Kidney (tissue), 14 donors: ENCODE results near the gene AACS. TPM values are rescaled to one million over a fixed set of nuclear protein-coding genes. Genes with fewer than 3 reads are reported as not detected.
A peak's percentile ranks its signal among the peaks of the same experiment; 100 is the strongest.

ENCODE experiments used
- DNase-seq, 5 donors: peaks; one replicate each; pipeline ENCODE4 v3.0.0-alpha.2; 2013 to 2020
- FAIRE-seq: peaks from 2 replicates; lab custom pipeline; 2012; peaks lifted over from hg19 to GRCh38; lab: Jason Lieb, UNC
- H3K27ac ChIP-seq, 2 donors: one replicate each; pipeline ENCODE4 v1.7.0; 2013; ENCODE audit warnings: low read depth in 2 of 2, low read length in 2 of 2, inconsistent platforms in 1 of 2
- H3K27me3 ChIP-seq: one replicate; pipeline ENCODE4 v1.7.1; 2013; ENCODE audit warnings: low read length, inconsistent platforms; ENCODE audit not compliant: control insufficient read depth, insufficient read depth
- H3K36me3 ChIP-seq, 3 donors: one replicate each; pipeline versions ENCODE4 v1.7.0 to v1.7.1; 2013; ENCODE audit warnings: low read length in 3 of 3, control low read depth in 1 of 3, inconsistent platforms in 1 of 3; ENCODE audit not compliant: insufficient read depth in 3 of 3, control insufficient read depth in 2 of 3
- H3K4me1 ChIP-seq, 3 donors: one replicate each; pipeline versions ENCODE4 v1.7.0 to v1.7.1; 2013; ENCODE audit warnings: low read length in 3 of 3, inconsistent platforms in 1 of 3, low read depth in 1 of 3; ENCODE audit not compliant: control insufficient read depth in 2 of 3, insufficient read depth in 2 of 3
- H3K4me3 ChIP-seq, 3 donors: one replicate each; pipeline versions ENCODE4 v1.7.0 to v1.8.1; 2013; ENCODE audit warnings: low read length in 3 of 3, control low read depth in 1 of 3, inconsistent platforms in 1 of 3
- H3K9ac ChIP-seq, 3 donors: one replicate each; pipeline versions ENCODE4 v1.7.0 to v1.7.1; 2013; ENCODE audit warnings: low read length in 3 of 3, control low read depth in 1 of 3, inconsistent platforms in 1 of 3
- H3K9me3 ChIP-seq, 3 donors: one replicate each; pipeline versions ENCODE4 v1.7.0 to v1.7.1; 2013; ENCODE audit warnings: low read length in 3 of 3, control low read depth in 1 of 3, inconsistent platforms in 1 of 3; ENCODE audit not compliant: control insufficient read depth in 2 of 3, insufficient read depth in 1 of 3
- CTCF ChIP-seq: IDR thresholded peaks from 3 replicates; pipeline ENCODE4 v1.5.1; 2012; ENCODE audit warnings: mild to moderate bottlenecking, moderate library complexity, borderline replicate concordance; ENCODE audit not compliant: insufficient read depth; ENCODE audit errors: extremely low read depth
- intact Hi-C: fragments of 100-400 bp; cut with DNase I; formaldehyde crosslinking; loops from one replicate; pipeline ENCODE4 v1.11.1; 2022
- polyA plus RNA-seq: library from polyadenylated mRNA; stranded (reverse); fragments of 350-450 nt; fragmentation: Illumina TruSeq; extraction: RNeasy Lipid Tissue Mini Kit (QIAGEN cat#74804); gene quantifications from one replicate; pipeline ENCODE4 v1.2.3, GENCODE V29; 2014; ENCODE audit warnings: low read depth, low replicate concordance; ENCODE audit not compliant: insufficient read depth
- total RNA-seq: library from RNA; stranded (reverse); fragmentation: NEBNext Ultra II Directional; extraction: Animal tissue kit (Norgen Biotek cat#: 25700); gene quantifications from one replicate; pipeline ENCODE4 v1.2.1, GENCODE V29; 2021
- donor health status: control.
- donor health status: control.
- donor health status: control.
- donor health status: control.
- donor health status: control.
- donor health status: DM: yes; HTN: yes; CAD: no.
- donor health status: Normal renal cell carcinoma (clear cell type).

Gene AACS
- total and polyA plus RNA-seq, 2 donors from 2014 or later = 20.9 TPM

GRCh38 chr12:125079084-125079483 is 13.8 kb downstream of the AACS start:
- no peaks in the 10 kb centered on the region for H3K4me1 ChIP-seq
- no peaks in the 10 kb centered on the region for H3K27me3 ChIP-seq
- intact Hi-C loops = no loop called here
- no peak for TF ChIP-seq CTCF
- H3K36me3 ChIP-seq = peaks cover 0 to 3% (median 2%) of the 10 kb centered on the region in 3 donors
- no peak overlapping the region for H3K9ac ChIP-seq
- no peak for DNase-seq
- no peaks in the 10 kb centered on the region for H3K9me3 ChIP-seq
- H3K27ac ChIP-seq = no peak overlapping the region
- no peak overlapping the region for H3K4me3 ChIP-seq
- FAIRE-seq = no peak

- FAIRE-seq (no peak), DNase-seq (no peak)
- H3K4me3 ChIP-seq = no peak overlapping the region
- H3K27me3 ChIP-seq = no peaks in the 10 kb centered on the region
- H3K9ac ChIP-seq = no peak overlapping the region
- no peaks in the 10 kb centered on the region for H3K4me1 ChIP-seq
- no peak for TF ChIP-seq CTCF
- peaks cover 0 to 3% (median 2%) of the 10 kb centered on the region in 3 donors for H3K36me3 ChIP-seq
- H3K27ac ChIP-seq = no peak overlapping the region
- H3K9me3 ChIP-seq = no peaks in the 10 kb centered on the region
- intact Hi-C loops = no loop called here
These were observed 14.7 kb downstream of the AACS start for GRCh38 chr12:125079648-125080645.

- FAIRE-seq = no peak
- H3K27ac ChIP-seq = no peak overlapping the region
- DNase-seq = peak; percentile 15 to 79 (median 71)
- intact Hi-C loops = no loop called here
- H3K27me3 ChIP-seq = no peaks in the 10 kb centered on the region
- no peaks in the 10 kb centered on the region for H3K9me3 ChIP-seq
- TF ChIP-seq CTCF = no peak
- no peak overlapping the region for H3K9ac ChIP-seq
- no peaks in the 10 kb centered on the region for H3K4me1 ChIP-seq
- H3K4me3 ChIP-seq = no peak overlapping the region
- H3K36me3 ChIP-seq = peaks cover 2 to 7% (median 4%) of the 10 kb centered on the region in 3 donors
These were observed 16.2 kb downstream of the AACS start for GRCh38 chr12:125081427-125081826.
